Measurements from ENCODE around the gene ANO1.

- TF ChIP-seq EZH2 (IDR thresholded peaks at IDR 0.05), result no peak
- no peak for TF ChIP-seq POLR2AphosphoS5 (IDR thresholded peaks at IDR 0.05; ENCODE audit: borderline replicate concordance, low read depth, low read length)
- no peak for TF ChIP-seq FOXP2 (optimal IDR thresholded peaks at IDR 0.05; ENCODE audit: control extremely low read depth, extremely low read length, insufficient read depth)
These were observed 61.8 kb downstream of the ANO1 start for GRCh38 chr11:70139785-70140410.

All from SK-N-MC (cell line).